Suprapubic skin (tissue), 4 donors: ENCODE data around the gene RGS11.

ENCODE experiments used
- EP300 ChIP-seq: sonication (generic); formaldehyde crosslinking; IDR thresholded peaks from one replicate; pipeline ENCODE4 v1.6.1; 2017; ENCODE audit warnings: antibody characterized with exemption
- POLR2A ChIP-seq, 2 donors: fragments of 450-650 bp; IDR thresholded peaks; one replicate each; pipeline ENCODE4 v1.6.1; 2017; ENCODE audit warnings: antibody characterized with exemption in 2 of 2, mild to moderate bottlenecking in 2 of 2, moderate library complexity in 2 of 2
- POLR2AphosphoS5 ChIP-seq, 3 donors: sonication (generic); formaldehyde crosslinking; IDR thresholded peaks; one replicate each; pipeline ENCODE4 v1.6.1; 2017; ENCODE audit warnings: antibody characterized with exemption in 3 of 3
- TF ChIP-seq, protein P1 (sequence below), 2 donors: fragments of 200-600 bp in 1 of 2; fragments of 450-650 bp in 1 of 2; sonication (generic) in 1 of 2; IDR thresholded peaks; one replicate each; pipeline ENCODE4 v1.5.1; 2016 to 2019; ENCODE audit warnings: antibody characterized with exemption in 2 of 2, mild to moderate bottlenecking in 1 of 2, moderate library complexity in 1 of 2

DNA sequence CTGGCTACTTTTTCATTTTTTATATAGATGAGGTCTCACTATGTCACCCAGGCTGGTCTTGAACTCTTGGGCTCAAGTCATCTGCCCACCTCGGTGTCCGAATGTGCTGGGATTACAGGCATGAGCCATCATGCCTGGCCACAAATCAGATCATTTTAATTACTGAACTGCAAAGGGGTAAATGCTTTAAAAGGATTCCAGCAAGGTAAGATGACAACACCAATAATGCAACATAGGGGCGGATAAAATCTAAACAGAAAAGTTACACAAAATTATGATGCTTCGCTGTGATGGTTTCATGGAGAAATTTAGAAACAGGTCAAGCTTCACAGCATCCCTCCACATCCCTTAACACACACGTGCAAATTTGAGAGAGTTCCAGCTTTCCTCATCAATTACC, 44.5 kb upstream of the RGS11 start:
- TF ChIP-seq, protein P1, sequence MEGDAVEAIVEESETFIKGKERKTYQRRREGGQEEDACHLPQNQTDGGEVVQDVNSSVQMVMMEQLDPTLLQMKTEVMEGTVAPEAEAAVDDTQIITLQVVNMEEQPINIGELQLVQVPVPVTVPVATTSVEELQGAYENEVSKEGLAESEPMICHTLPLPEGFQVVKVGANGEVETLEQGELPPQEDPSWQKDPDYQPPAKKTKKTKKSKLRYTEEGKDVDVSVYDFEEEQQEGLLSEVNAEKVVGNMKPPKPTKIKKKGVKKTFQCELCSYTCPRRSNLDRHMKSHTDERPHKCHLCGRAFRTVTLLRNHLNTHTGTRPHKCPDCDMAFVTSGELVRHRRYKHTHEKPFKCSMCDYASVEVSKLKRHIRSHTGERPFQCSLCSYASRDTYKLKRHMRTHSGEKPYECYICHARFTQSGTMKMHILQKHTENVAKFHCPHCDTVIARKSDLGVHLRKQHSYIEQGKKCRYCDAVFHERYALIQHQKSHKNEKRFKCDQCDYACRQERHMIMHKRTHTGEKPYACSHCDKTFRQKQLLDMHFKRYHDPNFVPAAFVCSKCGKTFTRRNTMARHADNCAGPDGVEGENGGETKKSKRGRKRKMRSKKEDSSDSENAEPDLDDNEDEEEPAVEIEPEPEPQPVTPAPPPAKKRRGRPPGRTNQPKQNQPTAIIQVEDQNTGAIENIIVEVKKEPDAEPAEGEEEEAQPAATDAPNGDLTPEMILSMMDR (IDR thresholded peaks at IDR 0.05), result no peak
- TF ChIP-seq EP300 (no peak), POLR2AphosphoS5 (IDR thresholded peaks at IDR 0.05) (no peak), POLR2A (IDR thresholded peaks at IDR 0.05) (no peak)
